ENCODE results near the gene ULK3.

ULK3 gene, protein sequence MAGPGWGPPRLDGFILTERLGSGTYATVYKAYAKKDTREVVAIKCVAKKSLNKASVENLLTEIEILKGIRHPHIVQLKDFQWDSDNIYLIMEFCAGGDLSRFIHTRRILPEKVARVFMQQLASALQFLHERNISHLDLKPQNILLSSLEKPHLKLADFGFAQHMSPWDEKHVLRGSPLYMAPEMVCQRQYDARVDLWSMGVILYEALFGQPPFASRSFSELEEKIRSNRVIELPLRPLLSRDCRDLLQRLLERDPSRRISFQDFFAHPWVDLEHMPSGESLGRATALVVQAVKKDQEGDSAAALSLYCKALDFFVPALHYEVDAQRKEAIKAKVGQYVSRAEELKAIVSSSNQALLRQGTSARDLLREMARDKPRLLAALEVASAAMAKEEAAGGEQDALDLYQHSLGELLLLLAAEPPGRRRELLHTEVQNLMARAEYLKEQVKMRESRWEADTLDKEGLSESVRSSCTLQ

DNA sequence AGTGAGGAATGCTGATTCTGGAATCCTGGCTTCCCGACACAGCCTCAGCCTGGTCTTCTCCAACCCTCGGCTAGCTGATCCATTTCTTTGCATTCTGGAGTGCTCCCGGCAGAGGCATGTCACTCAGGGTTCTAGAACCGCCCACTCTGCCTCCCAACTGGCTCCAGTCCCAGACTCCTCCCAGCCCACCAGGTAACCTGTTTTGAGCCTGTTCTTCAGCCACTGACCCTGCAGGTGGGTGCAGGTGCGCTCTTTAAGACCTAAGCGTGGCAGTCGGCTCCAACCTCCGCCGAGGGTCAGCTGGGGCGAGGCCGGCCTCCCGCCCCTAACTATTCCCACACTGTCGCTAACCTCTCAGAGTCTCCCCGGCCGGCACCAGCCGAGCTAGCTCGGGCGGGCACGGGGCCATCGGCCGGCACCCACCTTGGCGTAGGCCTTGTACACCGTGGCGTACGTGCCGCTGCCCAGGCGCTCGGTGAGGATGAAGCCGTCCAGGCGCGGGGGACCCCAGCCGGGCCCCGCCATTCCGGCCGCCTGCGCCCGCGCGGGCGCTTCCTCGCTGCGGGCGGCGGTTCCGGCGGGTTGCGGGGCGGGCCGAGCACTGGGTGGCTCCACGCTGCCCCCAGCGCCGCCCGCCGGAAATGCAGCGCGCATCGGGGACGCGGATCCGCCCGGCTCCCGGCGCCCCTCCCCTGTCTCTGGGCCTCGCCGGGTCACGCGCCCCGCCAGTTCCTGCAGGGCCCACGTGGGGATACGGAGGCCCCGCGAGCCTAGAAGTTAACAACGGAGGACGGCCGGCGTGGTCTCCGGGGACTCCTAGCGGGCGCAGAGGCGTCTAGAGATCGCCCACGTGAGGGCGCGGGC lies at the start of gene ULK3:
TSS of gene ULK3 (minus strand) at position 576 of the 864 bp plus-strand sequence. CDS start at position 525, 51 bp downstream.
- Histone ChIP-seq H3K79me2 (ENCODE audit: insufficient read depth, low read length) (peaks cover 15% of the 10 kb centered on the region), H3K9me3 (ENCODE audit: insufficient read depth, low read length, severe bottlenecking) (no peaks in the 10 kb centered on the region), H3K27ac (ENCODE audit: low read length) (peak within 1 kb of the TSS; percentile 86), H4K20me1 (ENCODE audit: insufficient read depth, low read length) (peaks cover 3% of the 10 kb centered on the region; the same call in 1 of the 2 replicates), H3K4me3 (ENCODE audit: low read depth in 1 of 2, low read length in 2 of 2) (peak within 1 kb of the TSS; percentile 30 to 69; a peak in 3 of 4 replicates), H3K36me3 (ENCODE audit: insufficient read depth, low read length) (peaks cover 52% of the 10 kb centered on the region), H3K9ac (ENCODE audit: low read depth, low read length) (peak within 1 kb of the TSS; percentile 91), H3K27me3 (ENCODE audit: insufficient read depth, low read length, poor library complexity) (no peaks in the 10 kb centered on the region), H3K4me2 (ENCODE audit: insufficient read depth, low read length) (peak within 1 kb of the TSS; percentile 69), H2AFZ (ENCODE audit: low read depth, low read length) (peak within 1 kb of the TSS; percentile 78), H3K4me1 (ENCODE audit: insufficient read depth, low read length) (peaks cover 36% of the 10 kb centered on the region)
- TF ChIP-seq, protein P1, sequence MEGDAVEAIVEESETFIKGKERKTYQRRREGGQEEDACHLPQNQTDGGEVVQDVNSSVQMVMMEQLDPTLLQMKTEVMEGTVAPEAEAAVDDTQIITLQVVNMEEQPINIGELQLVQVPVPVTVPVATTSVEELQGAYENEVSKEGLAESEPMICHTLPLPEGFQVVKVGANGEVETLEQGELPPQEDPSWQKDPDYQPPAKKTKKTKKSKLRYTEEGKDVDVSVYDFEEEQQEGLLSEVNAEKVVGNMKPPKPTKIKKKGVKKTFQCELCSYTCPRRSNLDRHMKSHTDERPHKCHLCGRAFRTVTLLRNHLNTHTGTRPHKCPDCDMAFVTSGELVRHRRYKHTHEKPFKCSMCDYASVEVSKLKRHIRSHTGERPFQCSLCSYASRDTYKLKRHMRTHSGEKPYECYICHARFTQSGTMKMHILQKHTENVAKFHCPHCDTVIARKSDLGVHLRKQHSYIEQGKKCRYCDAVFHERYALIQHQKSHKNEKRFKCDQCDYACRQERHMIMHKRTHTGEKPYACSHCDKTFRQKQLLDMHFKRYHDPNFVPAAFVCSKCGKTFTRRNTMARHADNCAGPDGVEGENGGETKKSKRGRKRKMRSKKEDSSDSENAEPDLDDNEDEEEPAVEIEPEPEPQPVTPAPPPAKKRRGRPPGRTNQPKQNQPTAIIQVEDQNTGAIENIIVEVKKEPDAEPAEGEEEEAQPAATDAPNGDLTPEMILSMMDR (IDR thresholded peaks at IDR 0.05; ENCODE audit: borderline replicate concordance, extremely low read depth, low read length, poor library complexity, severe bottlenecking), result peak; percentile 67
- no peak for TF ChIP-seq EZH2 (IDR thresholded peaks at IDR 0.05; ENCODE audit: borderline replicate concordance, low read depth, low read length, severe bottlenecking)
- DNase-seq (peak; percentile 90), ATAC-seq (ENCODE audit: insufficient read depth, low read depth) (peak; percentile 91)

DNA sequence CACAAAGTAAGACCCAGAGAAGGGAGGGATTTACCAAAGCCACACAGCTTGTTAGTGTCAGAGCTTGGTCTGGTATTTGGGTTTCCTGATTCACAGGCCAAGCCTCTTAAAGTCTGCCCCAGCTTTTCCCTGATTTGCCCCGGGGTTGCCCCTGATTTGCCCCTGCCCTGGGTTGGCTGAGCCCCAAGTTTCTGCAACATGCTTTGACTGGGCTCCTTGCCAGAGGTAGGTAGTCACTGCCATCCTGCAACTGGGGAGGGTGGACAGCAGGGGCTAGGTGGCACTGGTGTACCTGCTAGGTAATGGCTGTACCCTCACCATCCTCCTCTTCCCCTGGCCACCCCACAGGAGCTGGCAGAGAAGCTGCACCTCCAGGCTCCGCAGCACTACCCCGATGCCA lies 49.4 kb upstream of the ULK3 start:
- no peaks in the 10 kb centered on the region for H3K27me3 ChIP-seq (ENCODE audit: insufficient read depth, low read length, poor library complexity)
- peaks cover 36% of the 10 kb centered on the region for H3K36me3 ChIP-seq (ENCODE audit: insufficient read depth, low read length)
- H3K9me3 ChIP-seq (ENCODE audit: insufficient read depth, low read length, severe bottlenecking), result no peaks in the 10 kb centered on the region
- no peak for ATAC-seq (ENCODE audit: insufficient read depth, low read depth)
- no peak for TF ChIP-seq EZH2 (IDR thresholded peaks at IDR 0.05; ENCODE audit: borderline replicate concordance, low read depth, low read length, severe bottlenecking)
- TF ChIP-seq, protein P1 (IDR thresholded peaks at IDR 0.05; ENCODE audit: borderline replicate concordance, extremely low read depth, low read length, poor library complexity, severe bottlenecking), result no peak
- H3K4me2 ChIP-seq (ENCODE audit: insufficient read depth, low read length), result no peak overlapping the region
- H3K9ac ChIP-seq (ENCODE audit: low read depth, low read length), result no peak overlapping the region
- no peaks in the 10 kb centered on the region for H4K20me1 ChIP-seq (ENCODE audit: insufficient read depth, low read length)
- H3K79me2 ChIP-seq (ENCODE audit: insufficient read depth, low read length), result peaks cover 12% of the 10 kb centered on the region
- DNase-seq, result no peak
- H3K4me3 ChIP-seq (ENCODE audit: low read depth in 1 of 2, low read length in 2 of 2), result no peak overlapping the region
- no peak overlapping the region for H2AFZ ChIP-seq (ENCODE audit: low read depth, low read length)
- no peak overlapping the region for H3K27ac ChIP-seq (ENCODE audit: low read length)
- peaks cover 30% of the 10 kb centered on the region for H3K4me1 ChIP-seq (ENCODE audit: insufficient read depth, low read length)

DNA sequence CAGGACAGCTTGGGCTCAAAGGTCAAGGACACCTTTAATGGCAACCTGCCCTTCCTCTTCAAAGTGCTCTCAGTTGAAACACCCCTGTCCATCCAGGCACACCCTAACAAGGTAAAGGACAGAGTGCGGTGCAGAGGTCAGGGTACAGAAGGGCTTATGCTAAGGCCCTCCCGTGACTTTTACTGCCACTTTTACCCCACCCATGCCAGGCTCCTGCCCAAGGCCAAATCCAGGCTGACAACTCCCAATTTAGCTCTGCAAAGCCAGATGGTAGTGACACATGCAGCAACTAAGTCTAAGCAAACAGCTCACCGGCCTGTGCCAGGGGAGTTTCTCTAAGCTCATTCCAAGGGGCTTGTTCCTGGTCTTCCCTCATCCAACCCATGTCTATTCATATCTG lies 48.5 kb upstream of the ULK3 start:
- no peak overlapping the region for H3K4me3 ChIP-seq (ENCODE audit: low read depth in 1 of 2, low read length in 2 of 2)
- ATAC-seq (ENCODE audit: insufficient read depth, low read depth), result no peak

More for the DNA sequence above, 48.5 kb upstream of the ULK3 start:
- Histone ChIP-seq H4K20me1 (ENCODE audit: insufficient read depth, low read length) (no peaks in the 10 kb centered on the region), H3K4me2 (ENCODE audit: insufficient read depth, low read length) (peak overlapping the region; percentile 88; the same call in 1 of the 2 replicates), H3K9me3 (ENCODE audit: insufficient read depth, low read length, severe bottlenecking) (no peaks in the 10 kb centered on the region), H3K27ac (ENCODE audit: low read length) (no peak overlapping the region), H3K4me1 (ENCODE audit: insufficient read depth, low read length) (peaks cover 30% of the 10 kb centered on the region), H2AFZ (ENCODE audit: low read depth, low read length) (no peak overlapping the region), H3K27me3 (ENCODE audit: insufficient read depth, low read length, poor library complexity) (no peaks in the 10 kb centered on the region), H3K9ac (ENCODE audit: low read depth, low read length) (no peak overlapping the region), H3K79me2 (ENCODE audit: insufficient read depth, low read length) (peaks cover 12% of the 10 kb centered on the region), H3K36me3 (ENCODE audit: insufficient read depth, low read length) (peaks cover 31% of the 10 kb centered on the region)
- DNase-seq, result no peak
- TF ChIP-seq EZH2 (IDR thresholded peaks at IDR 0.05; ENCODE audit: borderline replicate concordance, low read depth, low read length, severe bottlenecking), result no peak
- TF ChIP-seq, protein P1 (IDR thresholded peaks at IDR 0.05; ENCODE audit: borderline replicate concordance, extremely low read depth, low read length, poor library complexity, severe bottlenecking), result no peak
